WTC11 (cell line): ENCODE results near the gene PRR5L. TPM values are rescaled to one million over a fixed set of nuclear protein-coding genes. Genes with fewer than 3 reads are reported as not detected.

ENCODE experiments used
- ATAC-seq: fragments of 200-7000 bp; cut with Tn5 transposase; 2 replicates; pipeline ENCODE4 v1.10.0; 2021; ENCODE audit warnings: mild to moderate bottlenecking, moderate library complexity
- CTCF ChIA-PET: fragments of 300-600 bp; sonication (Branson Sonifier 250); formaldehyde crosslinking; loops from one replicate; lab custom pipeline; 2021; ENCODE audit warnings: antibody characterized with exemption; lab: Charles Lee
- POLR2A ChIA-PET: fragments of 350-600 bp; sonication (Branson Sonifier 250); formaldehyde crosslinking; loops from one replicate; lab custom pipeline; 2021; ENCODE audit warnings: antibody characterized with exemption; lab: Charles Lee
- DNase-seq: peaks from one replicate; pipeline ENCODE4 v3.0.0; 2021; ENCODE audit warnings: low spot score
- H3K27ac Mint-ChIP-seq: 2 replicates; pipeline ENCODE4 v1.8.0; 2021; ENCODE audit warnings: mixed read lengths
- H3K27me3 Mint-ChIP-seq: 2 replicates; pipeline ENCODE4 v1.8.0; 2021; ENCODE audit warnings: low read depth, mild to moderate bottlenecking, moderate library complexity, mixed read lengths
- H3K36me3 Mint-ChIP-seq: 2 replicates; pipeline ENCODE4 v1.8.0; 2021; ENCODE audit warnings: mixed read lengths
- H3K4me1 Mint-ChIP-seq: 2 replicates; pipeline ENCODE4 v1.8.0; 2022; ENCODE audit warnings: mixed read lengths
- H3K4me3 Mint-ChIP-seq: 2 replicates; pipeline ENCODE4 v1.8.0; 2021; ENCODE audit warnings: mild to moderate bottlenecking, moderate library complexity, mixed read lengths
- H3K9me3 Mint-ChIP-seq: 2 replicates; pipeline ENCODE4 v1.8.0; 2021; ENCODE audit warnings: mixed read lengths
- AR ChIP-seq: fragments of 250-450 bp; sonication (Bioruptor Pico); IDR thresholded peaks from 2 replicates; pipeline ENCODE4 v1.9.0; 2021; ENCODE audit warnings: mild to moderate bottlenecking
- ATF3 ChIP-seq: sonication (generic); formaldehyde crosslinking; conservative IDR thresholded peaks from 2 replicates; pipeline ENCODE4 v1.8.1; 2022; ENCODE audit warnings: mild to moderate bottlenecking, missing genetic modification reagents
- CDX4 ChIP-seq: fragments of 250-450 bp; sonication (Bioruptor Pico); IDR thresholded peaks from 2 replicates; pipeline ENCODE4 v1.9.0; 2021; ENCODE audit warnings: moderate library complexity, mild to moderate bottlenecking, inconsistent platforms, borderline replicate concordance
- CREM ChIP-seq: sonication (generic); formaldehyde crosslinking; IDR thresholded peaks from 2 replicates; pipeline ENCODE4 v1.8.1; 2022; ENCODE audit warnings: mild to moderate bottlenecking, missing genetic modification reagents, moderate library complexity
- GABPB1 ChIP-seq: sonication (generic); formaldehyde crosslinking; IDR thresholded peaks from 2 replicates; pipeline ENCODE4 v1.8.1; 2023; ENCODE audit warnings: mild to moderate bottlenecking, missing genetic modification reagents
- HMGA2 ChIP-seq: fragments of 250-450 bp; sonication (Bioruptor Pico); IDR thresholded peaks from 2 replicates; pipeline ENCODE4 v1.4.0; 2021; ENCODE audit warnings: mild to moderate bottlenecking, moderate library complexity
- HMGXB4 ChIP-seq: sonication (generic); formaldehyde crosslinking; IDR thresholded peaks from 2 replicates; pipeline ENCODE4 v1.8.1; 2023; ENCODE audit warnings: mild to moderate bottlenecking, moderate library complexity, missing genetic modification reagents
- IRF1 ChIP-seq: sonication (generic); formaldehyde crosslinking; IDR thresholded peaks from 2 replicates; pipeline ENCODE4 v1.8.0; 2023; ENCODE audit warnings: missing genetic modification reagents
- JUN ChIP-seq: sonication (generic); formaldehyde crosslinking; IDR thresholded peaks from 2 replicates; pipeline ENCODE4 v1.8.0; 2023; ENCODE audit warnings: mild to moderate bottlenecking, missing genetic modification reagents
- KAT7 ChIP-seq: sonication (generic); formaldehyde crosslinking; IDR thresholded peaks from 2 replicates; pipeline ENCODE4 v1.8.1; 2023; ENCODE audit warnings: missing genetic modification reagents, mild to moderate bottlenecking, borderline replicate concordance
- NR1H2 ChIP-seq: sonication (generic); formaldehyde crosslinking; IDR thresholded peaks from 2 replicates; pipeline ENCODE4 v1.9.0; 2021; ENCODE audit warnings: mild to moderate bottlenecking, moderate library complexity, missing genetic modification reagents
- NR2C2 ChIP-seq: sonication (generic); formaldehyde crosslinking; IDR thresholded peaks from 2 replicates; pipeline ENCODE4 v1.8.0; 2022; ENCODE audit warnings: mild to moderate bottlenecking, missing genetic modification reagents
- NR3C1 ChIP-seq: sonication (generic); formaldehyde crosslinking; conservative IDR thresholded peaks from 2 replicates; pipeline ENCODE4 v1.8.1; 2023; ENCODE audit warnings: low read depth, mild to moderate bottlenecking, missing genetic modification reagents
- PRDM15 ChIP-seq: sonication (generic); formaldehyde crosslinking; IDR thresholded peaks from 2 replicates; pipeline ENCODE4 v1.8.0; 2022; ENCODE audit warnings: missing genetic modification reagents
- RELA ChIP-seq: sonication (generic); formaldehyde crosslinking; IDR thresholded peaks from 2 replicates; pipeline ENCODE4 v1.8.1; 2022; ENCODE audit warnings: missing genetic modification reagents, mild to moderate bottlenecking, borderline replicate concordance
- SMAD3 ChIP-seq: sonication (generic); formaldehyde crosslinking; IDR thresholded peaks from 2 replicates; pipeline ENCODE4 v1.8.0; 2022; ENCODE audit warnings: missing genetic modification reagents, mild to moderate bottlenecking, borderline replicate concordance
- SMAD4 ChIP-seq: sonication (generic); formaldehyde crosslinking; IDR thresholded peaks from 2 replicates; pipeline ENCODE4 v1.8.0; 2022; ENCODE audit warnings: mild to moderate bottlenecking, missing genetic modification reagents
- USF2 ChIP-seq: sonication (generic); formaldehyde crosslinking; IDR thresholded peaks from 2 replicates; pipeline ENCODE4 v1.8.1; 2023; ENCODE audit warnings: mild to moderate bottlenecking, missing genetic modification reagents, moderate library complexity
- ZBTB43 ChIP-seq: sonication (generic); formaldehyde crosslinking; IDR thresholded peaks from 2 replicates; pipeline ENCODE4 v1.8.1; 2023; ENCODE audit warnings: mild to moderate bottlenecking, missing genetic modification reagents
- ZNF138 ChIP-seq: sonication (generic); formaldehyde crosslinking; conservative IDR thresholded peaks from 2 replicates; pipeline ENCODE4 v1.8.1; 2022; ENCODE audit warnings: mild to moderate bottlenecking, moderate library complexity, missing genetic modification reagents
- ZNF263 ChIP-seq: sonication (generic); formaldehyde crosslinking; IDR thresholded peaks from 2 replicates; pipeline ENCODE4 v1.8.1; 2022; ENCODE audit warnings: low read depth, mild to moderate bottlenecking, moderate library complexity, missing genetic modification reagents
- ZNF423 ChIP-seq: fragments of 250-450 bp; sonication (Bioruptor Pico); IDR thresholded peaks from 2 replicates; pipeline ENCODE4 v2.1.2; 2022; ENCODE audit warnings: mild to moderate bottlenecking, moderate library complexity
- total RNA-seq: library from RNA; stranded (reverse); gene quantifications from 3 replicates; pipeline ENCODE4 v1.2.3, GENCODE V29; 2021

Gene PRR5L
- total RNA-seq, 1 experiment from 2014 or later: 3.9 TPM

GRCh38 chr11:36282926-36283325, 13.2 kb upstream of the PRR5L start:
- CTCF ChIA-PET: interaction anchor here (1.0 kb wide), 1 partner anchor 196 kb away, joined by 4 read pairs; no protein-coding TSS in a partner anchor
- peaks cover 4% of the 10 kb centered on the region for H3K9me3 Mint-ChIP-seq
- no peaks in the 10 kb centered on the region; the same call in 1 of the 2 replicates for H3K27me3 Mint-ChIP-seq
- DNase-seq (no peak), ATAC-seq (no peak)
- POLR2A ChIA-PET: no interaction called here
- no peak overlapping the region for H3K27ac Mint-ChIP-seq
- no peaks in the 10 kb centered on the region for H3K4me1 Mint-ChIP-seq
- TF ChIP-seq ZNF263 (CRISPR knock-in tag) (no peak), ZNF138 (CRISPR knock-in tag) (no peak), USF2 (CRISPR knock-in tag) (no peak), AR (CRISPR knock-in tag) (no peak), ATF3 (CRISPR knock-in tag) (no peak), SMAD3 (CRISPR knock-in tag) (no peak)
- H3K4me3 Mint-ChIP-seq: no peak overlapping the region
- H3K36me3 Mint-ChIP-seq: no peaks in the 10 kb centered on the region

GRCh38 chr11:36288442-36289225, 7.5 kb upstream of the PRR5L start:
- H3K27me3 Mint-ChIP-seq: peaks cover 24% of the 10 kb centered on the region
- ATAC-seq: no peak
- no peak for TF ChIP-seq KAT7
- TF ChIP-seq GABPB1 (CRISPR knock-in tag): no peak
- TF ChIP-seq RELA (CRISPR knock-in tag): no peak
- TF ChIP-seq PRDM15 (CRISPR knock-in tag): no peak
- no peak for TF ChIP-seq CREM (CRISPR knock-in tag)
- TF ChIP-seq JUN (CRISPR knock-in tag): no peak
- TF ChIP-seq NR3C1: no peak
- TF ChIP-seq NR2C2 (CRISPR knock-in tag): no peak
- no peak for TF ChIP-seq HMGXB4 (CRISPR knock-in tag)
- TF ChIP-seq IRF1 (CRISPR knock-in tag): no peak
- no peak for TF ChIP-seq NR1H2 (CRISPR knock-in tag)
- no peak for TF ChIP-seq ZNF423 (CRISPR knock-in tag)
- TF ChIP-seq CDX4 (CRISPR knock-in tag): no peak
- no peak for TF ChIP-seq ZBTB43 (CRISPR knock-in tag)
- TF ChIP-seq HMGA2 (CRISPR knock-in tag): no peak
- TF ChIP-seq SMAD4 (CRISPR knock-in tag): no peak

More at GRCh38 chr11:36288442-36289225, 7.5 kb upstream of the PRR5L start:
- no peak for DNase-seq
- POLR2A ChIA-PET: interaction anchor here (0.6 kb wide), 1 partner anchor 12 kb away, joined by 6 read pairs; no protein-coding TSS in a partner anchor
- Mint-ChIP-seq H3K4me3 (peak overlapping the region; percentile 92), H3K4me1 (peaks cover 5% of the 10 kb centered on the region), H3K36me3 (no peaks in the 10 kb centered on the region), H3K9me3 (peaks cover 4% of the 10 kb centered on the region), H3K27ac (peak overlapping the region; percentile 80)
- CTCF ChIA-PET: interaction anchor here (0.5 to 7.6 kb wide), 5 partner anchors 22 to 467 kb away, joined by 4 to 114 read pairs (median 6); no protein-coding TSS in a partner anchor
